ENCODE data around the gene SUV39H1.
"Not testable (repeated sequence)": the region's sequence is repeated elsewhere in the genome, so short reads cannot be mapped to it uniquely, and the experiment has no call there.

The SUV39H1 gene

GRCh38 chrX:48696301-48696908 lies at the start of gene SUV39H1:
TSS of gene SUV39H1 (plus strand) at chrX:48696734. CDS start at chrX:48696785, 51 bp downstream.
- DNase-seq (ENCODE audit: low spot score): peak; percentile 94

- peak; percentile 18 for DNase-seq (ENCODE audit: low spot score)
Measured at GRCh38 chrX:48648336-48648751, 48.2 kb upstream of the SUV39H1 start.

- no peak for DNase-seq (ENCODE audit: low spot score)
Measured at GRCh38 chrX:48649102-48649501, 47.4 kb upstream of the SUV39H1 start.

- DNase-seq (ENCODE audit: low spot score): not testable (repeated sequence)
Measured at GRCh38 chrX:48652055-48652579, 44.4 kb upstream of the SUV39H1 start.

- not testable (repeated sequence) for DNase-seq (ENCODE audit: low spot score)
Measured at GRCh38 chrX:48654746-48655145, 41.8 kb upstream of the SUV39H1 start.

GRCh38 chrX:48659686-48660085 lies 36.8 kb upstream of the SUV39H1 start:
- not testable (repeated sequence) for DNase-seq (ENCODE audit: low spot score)

GRCh38 chrX:48663241-48663640 lies 33.3 kb upstream of the SUV39H1 start:
- no peak for DNase-seq (ENCODE audit: low spot score)

- DNase-seq (ENCODE audit: low spot score): no peak
Measured at GRCh38 chrX:48664156-48664555, 32.4 kb upstream of the SUV39H1 start.

GRCh38 chrX:48665991-48666390 lies 30.5 kb upstream of the SUV39H1 start:
- DNase-seq (ENCODE audit: low spot score): no peak

- DNase-seq (ENCODE audit: low spot score): no peak
Measured at GRCh38 chrX:48666649-48667048, 29.9 kb upstream of the SUV39H1 start.

GRCh38 chrX:48667509-48667908 lies 29.0 kb upstream of the SUV39H1 start:
- no peak for DNase-seq (ENCODE audit: low spot score)

GRCh38 chrX:48668187-48668586 lies 28.3 kb upstream of the SUV39H1 start:
- DNase-seq (ENCODE audit: low spot score): not testable (repeated sequence)

- peak; percentile 95 for DNase-seq (ENCODE audit: low spot score)
Measured at GRCh38 chrX:48676106-48676892, 20.2 kb upstream of the SUV39H1 start.

- DNase-seq (ENCODE audit: low spot score): peak; percentile 9
Measured at GRCh38 chrX:48676893-48677270, 19.7 kb upstream of the SUV39H1 start.

- no peak for DNase-seq (ENCODE audit: low spot score)
Measured at GRCh38 chrX:48677516-48677915, 19.0 kb upstream of the SUV39H1 start.

- not testable (repeated sequence) for DNase-seq (ENCODE audit: low spot score)
Measured at GRCh38 chrX:48680467-48680866, 16.1 kb upstream of the SUV39H1 start.

- not testable (repeated sequence) for DNase-seq (ENCODE audit: low spot score)
Measured at GRCh38 chrX:48680925-48681324, 15.6 kb upstream of the SUV39H1 start.

- DNase-seq (ENCODE audit: low spot score): no peak
Measured at GRCh38 chrX:48681539-48682183, 14.9 kb upstream of the SUV39H1 start.

- not testable (repeated sequence) for DNase-seq (ENCODE audit: low spot score)
Measured at GRCh38 chrX:48682795-48683194, 13.7 kb upstream of the SUV39H1 start.

- peak; percentile 68 for DNase-seq (ENCODE audit: low spot score)
Measured at GRCh38 chrX:48683411-48683982, 13.0 kb upstream of the SUV39H1 start, which contains the start of gene WAS. TSS of gene WAS (plus strand) at chrX:48683799. CDS start at chrX:48683854, 55 bp downstream.

GRCh38 chrX:48684134-48684533 lies 12.4 kb upstream of the SUV39H1 start:
- DNase-seq (ENCODE audit: low spot score): no peak

- DNase-seq (ENCODE audit: low spot score): no peak
Measured at GRCh38 chrX:48685416-48685815, 11.1 kb upstream of the SUV39H1 start.
